Transverse colon (tissue), 4 donors: ENCODE data around the gene RUSC1. TPM values are rescaled to one million over a fixed set of nuclear protein-coding genes. Genes with fewer than 3 reads are reported as not detected.

Experiments
- DNase-seq: peaks from one replicate; pipeline ENCODE4 v3.0.0-alpha.2; 2019
- H3K27ac ChIP-seq, 4 donors: fragments of 200-600 bp; sonication (generic); 2 replicates each; pipeline ENCODE4 v1.5.1; 2016 to 2018; ENCODE audit warnings: inconsistent platforms in 4 of 4
- H3K27me3 ChIP-seq: fragments of 200-600 bp; sonication (generic); 2 replicates; pipeline ENCODE4 v1.5.1; 2017; ENCODE audit warnings: inconsistent platforms
- H3K36me3 ChIP-seq, 4 donors: fragments of 200-600 bp; sonication (generic); 2 replicates each; pipeline ENCODE4 v1.5.1; 2017 to 2019; ENCODE audit warnings: inconsistent platforms in 4 of 4
- H3K4me1 ChIP-seq, 4 donors: fragments of 200-600 bp; sonication (generic); 2 replicates each; pipeline ENCODE4 v1.5.1; 2017 to 2020; ENCODE audit warnings: inconsistent platforms in 4 of 4
- H3K4me3 ChIP-seq, 4 donors: fragments of 200-600 bp; sonication (generic); 1 replicate in 1 of 4; 2 replicates in 3 of 4; pipeline versions ENCODE4 v1.5.1 to v1.6.1; 2017 to 2019; ENCODE audit warnings: inconsistent platforms in 4 of 4
- H3K9me3 ChIP-seq, 2 donors: fragments of 200-600 bp; sonication (generic); 2 replicates each; pipeline ENCODE4 v1.5.1; 2017 to 2019; ENCODE audit warnings: inconsistent platforms in 2 of 2
- CTCF ChIP-seq, 5 experiments: fragments of 200-600 bp in 3 of 5; fragments of 450-650 bp in 2 of 5; sonication (generic) in 3 of 5; IDR thresholded peaks; 1 replicate in 2 of 5; 2 replicates in 3 of 5; pipeline ENCODE4 v1.5.1; 2016 to 2017; ENCODE audit warnings: antibody characterized with exemption in 5 of 5, inconsistent platforms in 3 of 5, mild to moderate bottlenecking in 2 of 5, moderate library complexity in 1 of 5
- EP300 ChIP-seq: sonication (generic); formaldehyde crosslinking; IDR thresholded peaks from one replicate; pipeline ENCODE4 v1.6.1; 2017; ENCODE audit warnings: antibody characterized with exemption, low read depth
- POLR2A ChIP-seq: fragments of 450-650 bp; IDR thresholded peaks from one replicate; pipeline ENCODE4 v1.6.1; 2016; ENCODE audit warnings: antibody characterized with exemption, mild to moderate bottlenecking, moderate library complexity
- POLR2AphosphoS5 ChIP-seq, 3 donors: sonication (generic); formaldehyde crosslinking; IDR thresholded peaks; one replicate each; pipeline ENCODE4 v1.6.1; 2016; ENCODE audit warnings: antibody characterized with exemption in 3 of 3
- WGBS, 2 donors: methylation state at CpG; one replicate each; pipeline ENCODE4 v1.1.5; 2018; ENCODE audit warnings: low coverage in 1 of 2; 5-methylcytosine and 5-hydroxymethylcytosine counted together
- in situ Hi-C, 4 donors: fragments of 200-750 bp; cut with MboI; loops; one replicate each; pipeline versions ENCODE4 v1.15.0 to v1.15.1; 2017; ENCODE audit warnings: low sequenced_read_pairs in 3 of 4, low pct_ligation_motif_present in 1 of 4, low pct_unique_long_range_greater_than_20kb in 1 of 4
- intact Hi-C: fragments of 100-400 bp; cut with DNase I; formaldehyde crosslinking; loops from one replicate; pipeline ENCODE4 v1.15.1; 2023; ENCODE audit warnings: low total_unique reads
- total RNA-seq, 4 donors: library from RNA; depleted of rRNA; stranded (reverse); fragments of >200 nt; gene quantifications; one replicate each; pipeline ENCODE4 v1.1.0, GENCODE V29; 2016

The RUSC1 gene
- total RNA-seq, 4 donors from 2014 or later, result 43.4 to 121 (median 65.5) TPM

- intact Hi-C loops, result no loop called here
- WGBS, 2 donors, result 31 to 54% methylated on average over 5 to 11 of the region's 11 CpGs
- Histone ChIP-seq H3K27ac (peak overlapping the region in 3 of 4 donors; percentile 20 to 56 (median 30)), H3K9me3 (no peaks in the 10 kb centered on the region), H3K36me3 (no peaks in the 10 kb centered on the region), H3K4me1 (peaks cover 5 to 27% (median 12%) of the 10 kb centered on the region in 4 donors), H3K4me3 (peak overlapping the region in 1 of 4 donors; percentile 7), H3K27me3 (no peaks in the 10 kb centered on the region)
- in situ Hi-C loops, result no loop called here
- TF ChIP-seq POLR2A (no peak), CTCF (IDR thresholded peaks at IDR 0.05) (no peak), POLR2AphosphoS5 (IDR thresholded peaks at IDR 0.05) (no peak), EP300 (no peak)
- DNase-seq, result no peak
Measured at GRCh38 chr1:155304558-155305063, 16.1 kb upstream of the RUSC1 start.

DNA sequence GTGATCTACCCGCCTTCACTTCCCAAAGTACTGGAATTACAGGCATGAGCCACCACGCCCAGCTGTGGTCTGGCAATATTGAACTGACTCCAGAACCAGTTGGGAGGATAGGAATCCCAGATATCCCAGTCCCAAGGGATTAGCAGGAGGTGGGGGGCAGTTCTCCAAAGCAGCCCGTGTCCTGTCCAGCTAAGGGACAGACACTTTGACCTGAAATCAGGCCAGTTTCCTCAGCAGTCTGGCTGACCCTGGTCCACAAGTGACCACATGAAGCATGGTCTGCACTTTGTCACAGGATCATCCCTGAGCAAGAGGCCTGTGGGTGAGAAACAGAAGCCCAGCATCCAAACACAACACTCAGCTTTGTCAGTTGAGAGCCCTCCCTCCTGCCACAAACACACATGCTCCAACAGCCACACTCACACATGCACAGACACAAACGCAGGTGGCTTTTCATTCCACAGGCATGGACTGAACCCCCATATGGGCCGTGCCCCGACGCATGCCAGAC lies 14.8 kb upstream of the RUSC1 start:
- no peaks in the 10 kb centered on the region for H3K9me3 ChIP-seq
- H3K4me1 ChIP-seq, result peaks cover 10 to 35% (median 20%) of the 10 kb centered on the region in 4 donors
- no peaks in the 10 kb centered on the region for H3K27me3 ChIP-seq
- H3K36me3 ChIP-seq, result no peaks in the 10 kb centered on the region
- 73% methylated on average over 7 of the region's 7 CpGs; no CpG with 5 or more reads in 1 of the 2 donors for WGBS, 2 donors
- no peak for TF ChIP-seq CTCF (IDR thresholded peaks at IDR 0.05)
- TF ChIP-seq EP300, result no peak
- no peak for TF ChIP-seq POLR2AphosphoS5 (IDR thresholded peaks at IDR 0.05)
- TF ChIP-seq POLR2A, result no peak
- no peak for DNase-seq
- intact Hi-C loops, result no loop called here
- in situ Hi-C loops, result no loop called here
- no peak overlapping the region for H3K4me3 ChIP-seq
- H3K27ac ChIP-seq, result no peak overlapping the region

GRCh38 chr1:155307247-155307740 lies 13.4 kb upstream of the RUSC1 start:
- in situ Hi-C loops, result no loop called here
- no peaks in the 10 kb centered on the region for H3K27me3 ChIP-seq
- intact Hi-C loops, result no loop called here
- TF ChIP-seq CTCF (IDR thresholded peaks at IDR 0.05), result peak in 2 of 5 experiments; percentile 15 to 16
- no peak for TF ChIP-seq POLR2A
- H3K4me1 ChIP-seq, result peaks cover 10 to 35% (median 20%) of the 10 kb centered on the region in 4 donors
- H3K36me3 ChIP-seq, result no peaks in the 10 kb centered on the region
- H3K4me3 ChIP-seq, result no peak overlapping the region
- no peak for DNase-seq
- H3K9me3 ChIP-seq, result no peaks in the 10 kb centered on the region
- H3K27ac ChIP-seq, result peak overlapping the region in 3 of 4 donors; percentile 91 to 94 (median 94)
- 68 to 69% methylated on average over 4 to 6 of the region's 6 CpGs for WGBS, 2 donors

- H3K9me3 ChIP-seq, result no peaks in the 10 kb centered on the region
- intact Hi-C loops, result no loop called here
- H3K4me1 ChIP-seq, result peaks cover 10 to 35% (median 20%) of the 10 kb centered on the region in 4 donors
- peak; percentile 87 to 94 (median 93) for TF ChIP-seq POLR2AphosphoS5 (IDR thresholded peaks at IDR 0.05)
- peak in 3 of 5 experiments; percentile 23 to 63 (median 63) for TF ChIP-seq CTCF (IDR thresholded peaks at IDR 0.05)
- no peak for TF ChIP-seq EP300
- peak; percentile 85 for TF ChIP-seq POLR2A
- 0% methylated on average over 51 of the region's 51 CpGs; no CpG with 5 or more reads in 1 of the 2 donors for WGBS, 2 donors
- peak within 1 kb of the TSS; percentile 64 to 94 (median 80) for H3K4me3 ChIP-seq
- DNase-seq, result peak; percentile 99
- no peaks in the 10 kb centered on the region for H3K36me3 ChIP-seq
- H3K27me3 ChIP-seq, result no peaks in the 10 kb centered on the region
- H3K27ac ChIP-seq, result peak within 1 kb of the TSS; percentile 91 to 94 (median 94)
- in situ Hi-C loops, result no loop called here
Measured at GRCh38 chr1:155308493-155309422, 11.9 kb upstream of the RUSC1 start, which contains the start of gene FDPS. Gene FDPS (plus strand): TSS chr1:155308866. CDS start chr1:155309790, 924 bp downstream.
